GM12878 (cell line): ENCODE measurements around the gene DNAJC15. TPM values are rescaled to one million over a fixed set of nuclear protein-coding genes. Genes with fewer than 3 reads are reported as not detected.

ENCODE experiments used
- ATAC-seq: fragments of 200-7000 bp; cut with Tn5 transposase; 3 replicates; pipeline ENCODE4 v1.9.1; 2020; ENCODE audit warnings: mild to moderate bottlenecking, moderate library complexity
- BruUV-seq: library from RNA; stranded (reverse); fragments of 400-500 nt; replicated peaks from 2 replicates; lab custom pipeline; 2021; lab: Mats Ljungman, UMichigan
- CTCF ChIA-PET: fragments of 300-600 bp; sonication (Branson Sonifier 250); formaldehyde crosslinking; extraction: SDS; loops from one replicate; lab custom pipeline; 2021; ENCODE audit warnings: inconsistent platforms; lab: Yijun Ruan, JAX
- POLR2A ChIA-PET: fragments of 350-600 bp; formaldehyde crosslinking; extraction: SDS; loops from one replicate; lab custom pipeline; 2021; ENCODE audit warnings: inconsistent platforms; lab: Charles Lee
- RAD21 ChIA-PET: fragments of 300-600 bp; sonication (Branson Sonifier 250); formaldehyde crosslinking; loops from one replicate; lab custom pipeline; 2023; ENCODE audit warnings: antibody characterized with exemption; ENCODE audit not compliant: unreplicated experiment; lab: Charles Lee
- SMC1A ChIA-PET: fragments of 300-600 bp; sonication (Branson Sonifier 250); formaldehyde crosslinking; loops from one replicate; lab custom pipeline; 2023; ENCODE audit not compliant: unreplicated experiment, uncharacterized antibody; lab: Charles Lee
- DNase-seq: peaks from one replicate; pipeline ENCODE4 v3.0.0-alpha.2; 2011; ENCODE audit warnings: low read depth, low spot score
- FAIRE-seq: peaks from 3 replicates; lab custom pipeline; 2011; peaks lifted over from hg19 to GRCh38; lab: Jason Lieb, UNC
- H2AFZ ChIP-seq: 2 replicates; pipeline ENCODE4 v1.6.0; 2011; ENCODE audit warnings: low read depth, low read length, control low read depth; ENCODE audit not compliant: control insufficient read depth
- H3K27ac ChIP-seq: 2 replicates; pipeline ENCODE4 v1.5.1; 2011; ENCODE audit warnings: control low read depth; ENCODE audit not compliant: control insufficient read depth, insufficient read depth
- H3K27me3 ChIP-seq, 2 experiments: replicated peaks in 1 of 2; 2 replicates each; pipeline versions ENCODE4 v1.6.0 to v1.6.1; 2011; ENCODE audit warnings: low read length in 1 of 2; ENCODE audit not compliant: control insufficient read depth in 2 of 2, insufficient read depth in 2 of 2
- H3K36me3 ChIP-seq, 2 experiments: 2 replicates each; pipeline ENCODE4 v1.5.1; 2011; ENCODE audit warnings: low read length in 1 of 2; ENCODE audit not compliant: control insufficient read depth in 2 of 2, insufficient read depth in 2 of 2
- H3K4me1 ChIP-seq: 2 replicates; pipeline ENCODE4 v1.6.1; 2011; ENCODE audit warnings: mild to moderate bottlenecking, low read length, moderate library complexity, mixed read lengths; ENCODE audit not compliant: control insufficient read depth, insufficient read depth
- H3K4me2 ChIP-seq: 2 replicates; pipeline ENCODE4 v1.6.0; 2011; ENCODE audit warnings: control low read depth; ENCODE audit not compliant: control insufficient read depth, insufficient read depth
- H3K4me3 ChIP-seq: fragments of 200-600 bp; sonication (generic); 2 replicates; pipeline ENCODE4 v1.5.1; 2016
- H3K79me2 ChIP-seq: 2 replicates; pipeline ENCODE4 v1.6.0; 2011; ENCODE audit warnings: low read length; ENCODE audit not compliant: control insufficient read depth, insufficient read depth
- H3K9ac ChIP-seq: 2 replicates; pipeline ENCODE4 v1.8.0; 2011; ENCODE audit warnings: low read length, control low read depth, mixed read lengths; ENCODE audit not compliant: control insufficient read depth, insufficient read depth
- H3K9me3 ChIP-seq: replicated peaks from 3 replicates; pipeline ENCODE4 v1.5.1; 2011; ENCODE audit warnings: mild to moderate bottlenecking, low read length; ENCODE audit not compliant: control insufficient read depth, insufficient read depth
- H4K20me1 ChIP-seq: 2 replicates; pipeline ENCODE4 v1.6.0; 2011; ENCODE audit not compliant: control insufficient read depth, insufficient read depth
- BACH1 ChIP-seq: fragments of 450-650 bp; IDR thresholded peaks from 2 replicates; pipeline ENCODE4 v1.6.1; 2017; ENCODE audit warnings: mild to moderate bottlenecking, borderline replicate concordance
- CBX3 ChIP-seq: fragments of 200-600 bp; sonication (generic); IDR thresholded peaks from 2 replicates; pipeline ENCODE4 v1.6.1; 2016; ENCODE audit warnings: low read depth, borderline replicate concordance
- CBX5 ChIP-seq: sonication (generic); IDR thresholded peaks from 2 replicates; pipeline ENCODE4 v1.6.1; 2016; ENCODE audit warnings: low read depth, moderate library complexity, mild to moderate bottlenecking, inconsistent platforms
- CREB1 ChIP-seq: IDR thresholded peaks from 2 replicates; pipeline ENCODE4 v1.6.1; 2012; ENCODE audit warnings: low read depth, mild to moderate bottlenecking, inconsistent platforms
- GABPA ChIP-seq: IDR thresholded peaks from 2 replicates; pipeline ENCODE4 v1.6.1; 2014; ENCODE audit warnings: antibody characterized with exemption, low read depth, mild to moderate bottlenecking, inconsistent platforms
- IKZF1 ChIP-seq: fragments of 450-650 bp; conservative IDR thresholded peaks from 2 replicates; pipeline ENCODE4 v1.6.1; 2017; ENCODE audit warnings: antibody characterized with exemption, mild to moderate bottlenecking
- NR2F1 ChIP-seq: fragments of 450-650 bp; conservative IDR thresholded peaks from 2 replicates; pipeline ENCODE4 v1.6.1; 2017; ENCODE audit warnings: mild to moderate bottlenecking
- POLR2AphosphoS5 ChIP-seq: IDR thresholded peaks from 2 replicates; pipeline ENCODE4 v1.6.1; 2011; ENCODE audit warnings: mild to moderate bottlenecking, low read length, inconsistent platforms
- SIX5 ChIP-seq: IDR thresholded peaks from 2 replicates; pipeline ENCODE4 v1.6.1; 2011; ENCODE audit warnings: mild to moderate bottlenecking, low read depth, low read length, moderate library complexity; ENCODE audit not compliant: severe bottlenecking
- SMAD5 ChIP-seq: IDR thresholded peaks from 2 replicates; pipeline ENCODE4 v1.6.1; 2016; ENCODE audit warnings: antibody characterized with exemption, low read depth
- STAT1 ChIP-seq: fragments of 450-650 bp; conservative IDR thresholded peaks from 2 replicates; pipeline ENCODE4 v1.6.1; 2014; ENCODE audit warnings: antibody characterized with exemption, mild to moderate bottlenecking
- TCF3 ChIP-seq: IDR thresholded peaks from 2 replicates; pipeline ENCODE4 v1.6.1; 2012; ENCODE audit warnings: low read depth, mild to moderate bottlenecking, low read length, borderline replicate concordance; ENCODE audit not compliant: insufficient read depth
- WGBS: methylation state at CpG from one replicate; pipeline ENCODE4 v1.1.6; 2016; ENCODE audit warnings: low lambda C conversion rate; ENCODE audit not compliant: insufficient replicate concordance, insufficient coverage; ENCODE audit errors: missing lambda C conversion rate; 5-methylcytosine and 5-hydroxymethylcytosine counted together
- in situ Hi-C: fragments of 300-500 bp; cut with MboI; formaldehyde crosslinking; loops from 9 replicates; pipeline ENCODE4 v1.14.3; 2018; ENCODE audit warnings: mixed read lengths
- intact Hi-C: fragments of 100-400 bp; cut with micrococcal nuclease; formaldehyde crosslinking; loops from one replicate; pipeline ENCODE4 v1.14.2; 2022; ENCODE audit not compliant: unreplicated experiment
- polyA plus RNA-seq, 11 experiments: library from polyadenylated mRNA; depleted of rRNA in 4 of 11; unstranded in 6 of 11; stranded (reverse) in 5 of 11; fragments of >200 nt; fragmentation: Nextera tagmentation in 4 of 11; fragmentation: Illumina TruSeq in 1 of 11; extraction: Ambion mirVana in 4 of 11; extraction: Trizol in 1 of 11; gene quantifications; 1 replicate in 1 of 11; 2 replicates in 10 of 11; pipeline versions ENCODE4 v1.2.1 to v1.2.3, GENCODE V29; 2011 to 2016; ENCODE audit warnings: inconsistent platforms in 2 of 11, missing spikeins in 2 of 11, low read depth in 1 of 11
- total RNA-seq, 4 experiments: library from RNA; depleted of rRNA in 3 of 4; stranded (reverse); fragments of >200 nt in 3 of 4; fragmentation: Illumina TruSeq in 1 of 4; extraction: Trizol in 1 of 4; gene quantifications; 2 replicates each; pipeline versions ENCODE4 v1.2.1 to v1.2.3, GENCODE V29; 2013 to 2021
- TF ChIP-seq, protein P1 (sequence below): IDR thresholded peaks from 2 replicates; pipeline ENCODE4 v1.6.1; 2011; ENCODE audit warnings: borderline replicate concordance, low read depth, mild to moderate bottlenecking, moderate library complexity, low read length; ENCODE audit not compliant: insufficient read depth, poor library complexity, severe bottlenecking
- TF ChIP-seq, protein P2 (sequence below): fragments of 450-650 bp; IDR thresholded peaks from 2 replicates; pipeline ENCODE4 v1.6.1; 2017; ENCODE audit warnings: mild to moderate bottlenecking, moderate library complexity

DNAJC15 gene
- total and polyA plus RNA-seq, 10 of the 15 experiments (the other 5 are each of a cell fraction or from before 2014, with no cell fraction given): 13.1 to 104 (median 54.4) TPM

DNA sequence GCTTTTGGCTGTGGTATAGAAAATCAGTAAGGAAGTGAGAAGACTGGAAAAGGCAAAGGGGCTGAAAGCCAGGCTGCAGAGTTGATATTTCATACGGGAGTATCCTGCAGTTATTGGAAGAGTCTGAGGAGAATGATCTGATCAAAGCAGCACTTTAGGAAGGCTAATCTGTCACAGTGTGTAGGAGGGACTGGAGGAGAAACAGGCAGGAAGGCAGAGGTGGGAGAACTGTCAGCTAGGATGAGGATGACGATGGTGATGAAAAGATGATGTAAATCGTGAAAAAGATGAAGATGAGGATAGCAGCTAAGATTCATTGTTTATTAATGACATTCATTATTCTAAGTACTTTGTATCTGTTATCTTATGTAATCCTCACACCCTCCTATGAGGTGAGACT is 123.0 kb downstream of the DNAJC15 start:
- CTCF ChIA-PET: interaction anchor here (1.6 kb wide), 1 partner anchor 14 kb away, joined by 8 read pairs; no protein-coding TSS in a partner anchor
- 28% methylated on average over 3 of the region's 3 CpGs for WGBS
- TF ChIP-seq, protein P1, sequence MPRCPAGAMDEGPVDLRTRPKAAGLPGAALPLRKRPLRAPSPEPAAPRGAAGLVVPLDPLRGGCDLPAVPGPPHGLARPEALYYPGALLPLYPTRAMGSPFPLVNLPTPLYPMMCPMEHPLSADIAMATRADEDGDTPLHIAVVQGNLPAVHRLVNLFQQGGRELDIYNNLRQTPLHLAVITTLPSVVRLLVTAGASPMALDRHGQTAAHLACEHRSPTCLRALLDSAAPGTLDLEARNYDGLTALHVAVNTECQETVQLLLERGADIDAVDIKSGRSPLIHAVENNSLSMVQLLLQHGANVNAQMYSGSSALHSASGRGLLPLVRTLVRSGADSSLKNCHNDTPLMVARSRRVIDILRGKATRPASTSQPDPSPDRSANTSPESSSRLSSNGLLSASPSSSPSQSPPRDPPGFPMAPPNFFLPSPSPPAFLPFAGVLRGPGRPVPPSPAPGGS: no peak
- TF ChIP-seq CBX3 (no peak), CREB1 (no peak), SIX5 (no peak), GABPA (no peak), STAT1 (no peak), CBX5 (no peak), TCF3 (no peak), SMAD5 (no peak), IKZF1 (no peak), BACH1 (no peak), NR2F1 (no peak), POLR2AphosphoS5 (no peak)
- TF ChIP-seq, protein P2, sequence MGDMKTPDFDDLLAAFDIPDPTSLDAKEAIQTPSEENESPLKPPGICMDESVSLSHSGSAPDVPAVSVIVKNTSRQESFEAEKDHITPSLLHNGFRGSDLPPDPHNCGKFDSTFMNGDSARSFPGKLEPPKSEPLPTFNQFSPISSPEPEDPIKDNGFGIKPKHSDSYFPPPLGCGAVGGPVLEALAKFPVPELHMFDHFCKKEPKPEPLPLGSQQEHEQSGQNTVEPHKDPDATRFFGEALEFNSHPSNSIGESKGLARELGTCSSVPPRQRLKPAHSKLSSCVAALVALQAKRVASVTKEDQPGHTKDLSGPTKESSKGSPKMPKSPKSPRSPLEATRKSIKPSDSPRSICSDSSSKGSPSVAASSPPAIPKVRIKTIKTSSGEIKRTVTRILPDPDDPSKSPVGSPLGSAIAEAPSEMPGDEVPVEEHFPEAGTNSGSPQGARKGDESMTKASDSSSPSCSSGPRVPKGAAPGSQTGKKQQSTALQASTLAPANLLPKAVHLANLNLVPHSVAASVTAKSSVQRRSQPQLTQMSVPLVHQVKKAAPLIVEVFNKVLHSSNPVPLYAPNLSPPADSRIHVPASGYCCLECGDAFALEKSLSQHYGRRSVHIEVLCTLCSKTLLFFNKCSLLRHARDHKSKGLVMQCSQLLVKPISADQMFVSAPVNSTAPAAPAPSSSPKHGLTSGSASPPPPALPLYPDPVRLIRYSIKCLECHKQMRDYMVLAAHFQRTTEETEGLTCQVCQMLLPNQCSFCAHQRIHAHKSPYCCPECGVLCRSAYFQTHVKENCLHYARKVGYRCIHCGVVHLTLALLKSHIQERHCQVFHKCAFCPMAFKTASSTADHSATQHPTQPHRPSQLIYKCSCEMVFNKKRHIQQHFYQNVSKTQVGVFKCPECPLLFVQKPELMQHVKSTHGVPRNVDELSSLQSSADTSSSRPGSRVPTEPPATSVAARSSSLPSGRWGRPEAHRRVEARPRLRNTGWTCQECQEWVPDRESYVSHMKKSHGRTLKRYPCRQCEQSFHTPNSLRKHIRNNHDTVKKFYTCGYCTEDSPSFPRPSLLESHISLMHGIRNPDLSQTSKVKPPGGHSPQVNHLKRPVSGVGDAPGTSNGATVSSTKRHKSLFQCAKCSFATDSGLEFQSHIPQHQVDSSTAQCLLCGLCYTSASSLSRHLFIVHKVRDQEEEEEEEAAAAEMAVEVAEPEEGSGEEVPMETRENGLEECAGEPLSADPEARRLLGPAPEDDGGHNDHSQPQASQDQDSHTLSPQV: no peak

More for the DNA sequence above, 123.0 kb downstream of the DNAJC15 start:
- ATAC-seq (no peak), DNase-seq (no peak), FAIRE-seq (no peak)
- BruUV-seq: no TSS peak
- Histone ChIP-seq H3K9me3 (no peaks in the 10 kb centered on the region), H3K36me3 (no peaks in the 10 kb centered on the region), H3K9ac (no peak overlapping the region), H3K4me1 (no peaks in the 10 kb centered on the region), H2AFZ (no peak overlapping the region), H3K4me2 (no peak overlapping the region), H3K79me2 (no peaks in the 10 kb centered on the region), H3K4me3 (no peak overlapping the region), H3K27me3 (no peaks in the 10 kb centered on the region; a peak in 1 of 4 replicates), H3K27ac (no peak overlapping the region), H4K20me1 (no peaks in the 10 kb centered on the region)
- SMC1A ChIA-PET: no interaction called here
- in situ Hi-C loops (no loop called here), intact Hi-C loops (no loop called here)
- RAD21 ChIA-PET: no interaction called here
- POLR2A ChIA-PET: no interaction called here
